Measurements from ENCODE around the gene CLPSL2.
"Not testable (repeated sequence)": the region's sequence is repeated elsewhere in the genome, so short reads cannot be mapped to it uniquely, and the experiment has no call there.

The CLPSL2 gene, protein sequence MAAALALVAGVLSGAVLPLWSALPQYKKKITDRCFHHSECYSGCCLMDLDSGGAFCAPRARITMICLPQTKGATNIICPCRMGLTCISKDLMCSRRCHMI

DNA sequence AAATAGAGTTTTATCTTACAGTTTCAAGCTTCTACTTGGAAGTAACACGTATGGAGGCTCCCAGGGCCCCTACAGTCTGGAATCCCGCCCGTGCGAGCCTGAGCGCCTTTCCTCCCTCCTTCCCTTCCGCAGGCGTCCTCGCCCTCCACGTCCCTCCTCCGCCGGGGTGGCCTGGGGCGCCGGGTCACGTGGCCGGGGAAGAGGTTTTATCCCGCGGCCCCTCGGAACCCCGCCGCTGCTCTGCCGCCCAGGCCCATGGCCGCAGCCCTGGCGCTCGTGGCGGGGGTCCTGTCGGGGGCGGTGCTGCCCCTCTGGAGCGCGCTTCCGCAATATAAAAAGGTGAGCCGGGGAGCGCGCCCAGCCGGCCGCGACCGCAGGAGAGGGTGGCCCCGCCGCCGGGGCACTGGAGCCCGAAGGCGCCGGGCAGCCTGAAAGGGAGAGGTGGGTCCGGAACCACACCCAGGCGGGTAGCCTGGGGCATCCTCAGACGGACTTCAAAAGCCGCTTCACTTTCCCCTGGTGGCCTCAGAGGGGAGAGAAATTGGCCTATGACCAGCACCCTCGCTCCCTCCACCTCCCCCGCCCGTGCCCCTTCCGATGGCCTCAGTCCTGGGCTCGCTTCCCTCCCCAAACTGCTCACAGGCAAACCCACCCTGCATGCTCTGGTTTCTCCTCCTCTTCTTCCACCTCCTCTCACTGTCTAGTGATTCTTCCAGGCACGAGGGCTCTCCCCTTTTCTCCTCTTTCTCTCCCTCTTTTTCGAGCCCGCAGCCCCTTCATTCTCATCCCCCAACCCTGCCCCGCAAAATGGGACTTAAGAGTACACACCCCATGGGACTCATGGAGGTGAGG is at the start of gene CLPSL2:
Gene CLPSL2, plus strand, starts transcription at position 235 of the 852 bp plus-strand sequence. Its CDS starts 21 bp downstream, at position 256.
- DNase-seq = peak; percentile 70

DNA sequence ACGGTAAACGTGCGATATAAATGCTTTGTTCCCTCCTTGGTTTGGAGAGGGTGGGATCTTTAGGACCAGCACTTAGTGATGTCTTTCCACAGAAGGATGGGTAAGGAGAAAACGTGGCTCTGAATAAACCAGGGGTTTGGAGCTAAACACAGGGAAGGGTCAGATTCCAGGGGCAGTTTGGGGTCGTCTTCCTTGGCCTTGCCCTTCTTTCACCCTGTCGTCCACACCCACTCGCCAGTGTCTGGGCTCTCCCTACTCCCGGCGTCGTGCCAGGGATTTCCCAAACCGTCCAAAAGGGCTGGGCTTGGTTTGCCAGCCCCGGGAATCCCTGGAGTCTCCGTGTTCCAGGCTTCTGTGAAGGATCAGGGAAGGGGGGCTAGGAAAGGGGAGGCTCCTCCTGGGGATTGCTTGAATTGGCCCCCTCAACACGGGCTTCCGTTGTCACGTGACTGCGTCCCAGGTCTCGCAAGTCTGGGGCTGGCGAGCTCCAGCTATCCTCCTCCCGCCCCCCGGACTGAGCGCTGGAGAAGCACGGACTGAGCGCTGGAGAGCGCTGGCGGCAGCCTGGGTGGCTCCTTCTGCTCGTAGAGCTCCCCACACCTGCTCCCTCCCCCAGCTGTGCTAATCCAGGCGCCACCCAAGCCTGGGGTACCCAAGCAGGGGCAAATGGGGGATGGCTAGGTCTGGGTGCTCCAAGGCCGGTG is 49.0 kb upstream of the CLPSL2 start:
- DNase-seq = peak; percentile 89

DNA sequence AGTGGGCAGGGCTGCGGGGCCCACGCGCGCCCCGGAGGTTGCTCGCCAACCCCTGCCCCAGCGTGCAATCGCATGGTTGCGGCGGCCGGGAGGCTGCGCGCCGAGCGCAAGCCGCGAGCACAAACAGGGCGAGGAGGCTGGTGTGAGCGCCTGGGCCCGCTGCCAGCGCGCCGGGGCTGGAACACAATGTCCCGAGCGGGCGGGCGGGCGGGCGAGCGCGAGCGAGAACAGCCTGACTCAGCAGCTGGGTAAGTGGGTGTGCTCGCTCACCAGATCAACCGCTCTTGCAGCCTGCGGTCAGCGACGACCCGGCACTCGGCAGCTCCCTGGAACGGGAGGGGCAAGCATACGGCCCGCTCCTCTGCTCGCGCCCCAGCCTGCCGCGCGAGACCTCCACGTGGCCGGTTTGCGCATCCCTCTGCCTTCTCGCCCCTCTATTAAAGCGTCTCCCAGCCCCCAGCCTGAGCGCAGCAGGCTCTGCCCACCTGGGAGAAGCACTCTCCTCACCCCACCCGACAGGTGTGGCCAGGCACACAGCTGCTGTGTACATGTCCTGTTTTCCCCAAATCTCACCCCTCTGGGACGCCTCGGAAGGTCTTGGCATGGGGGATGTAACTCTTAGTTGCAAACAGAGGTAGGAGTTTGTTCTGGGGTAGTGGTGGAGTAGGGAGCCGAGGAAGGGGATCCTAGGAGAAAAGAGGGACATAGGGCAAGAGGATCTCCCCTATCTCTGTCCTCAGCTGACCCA is 48.3 kb upstream of the CLPSL2 start:
- DNase-seq = no peak

DNA sequence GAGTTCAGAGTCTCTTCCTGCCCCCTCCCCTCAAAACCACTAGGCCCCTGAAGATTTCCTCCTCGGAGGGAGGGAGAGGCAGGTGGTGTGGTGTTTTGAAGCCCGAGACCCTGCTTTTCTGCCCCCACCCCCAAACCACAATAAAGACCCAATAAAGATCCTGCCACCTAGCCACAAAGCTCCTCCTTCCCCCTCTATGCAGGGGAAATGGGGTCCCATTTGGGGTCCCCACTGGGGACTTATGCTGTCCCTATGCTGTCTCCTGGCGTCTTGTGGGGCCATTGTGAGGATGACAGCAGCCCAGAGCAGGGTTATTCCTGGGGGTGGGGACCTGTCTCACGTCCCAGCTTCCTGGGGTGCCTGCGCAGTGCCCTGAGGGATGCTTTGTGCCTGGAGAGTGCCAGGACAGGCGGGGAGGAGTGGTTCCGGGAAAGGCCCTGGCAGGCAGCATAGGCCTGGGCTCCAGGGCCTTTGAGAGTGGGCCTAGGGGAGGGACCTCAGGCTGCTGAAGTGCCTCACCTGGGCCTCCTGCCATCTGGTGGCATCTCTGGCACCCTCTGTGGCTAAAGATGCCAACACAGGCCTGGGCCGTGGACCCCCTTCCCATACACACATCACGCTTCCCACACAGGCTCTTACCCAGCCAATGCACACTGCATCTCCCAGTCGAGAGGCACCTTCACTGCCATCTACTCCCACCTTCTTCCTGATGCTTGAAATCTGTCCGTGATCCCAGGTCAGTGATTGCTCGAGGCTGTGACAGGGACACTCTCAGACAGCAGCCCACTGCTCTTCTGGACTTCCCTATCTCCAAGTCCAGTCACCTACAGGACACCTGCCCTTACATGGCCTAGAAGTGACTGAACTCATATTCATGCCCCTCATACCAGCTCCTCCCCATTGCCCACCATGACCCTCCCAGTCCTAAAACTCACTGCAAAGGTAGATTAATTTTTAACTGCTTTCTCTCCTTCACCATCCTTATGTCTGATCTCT is 47.4 kb upstream of the CLPSL2 start:
- no peak for DNase-seq

DNA sequence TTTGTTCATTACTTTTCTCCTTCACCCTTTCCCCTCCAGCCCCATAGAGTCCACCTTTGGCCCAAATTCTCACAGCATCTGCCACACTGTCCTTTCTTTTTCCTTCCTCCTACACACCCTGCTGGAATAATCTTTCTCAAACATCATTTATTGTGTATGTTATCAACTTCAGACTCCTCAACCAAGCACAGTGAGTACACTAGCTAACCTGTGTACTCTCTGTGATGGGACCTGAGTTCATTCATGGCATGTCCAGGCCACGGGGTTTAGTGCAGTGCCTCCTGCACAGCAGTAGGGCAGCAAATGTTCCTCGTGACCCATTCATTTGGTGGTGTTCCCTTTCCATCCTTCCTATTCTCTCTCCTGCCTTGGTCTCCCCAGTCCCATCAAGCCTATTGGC is 46.7 kb upstream of the CLPSL2 start:
- no peak for DNase-seq

DNA sequence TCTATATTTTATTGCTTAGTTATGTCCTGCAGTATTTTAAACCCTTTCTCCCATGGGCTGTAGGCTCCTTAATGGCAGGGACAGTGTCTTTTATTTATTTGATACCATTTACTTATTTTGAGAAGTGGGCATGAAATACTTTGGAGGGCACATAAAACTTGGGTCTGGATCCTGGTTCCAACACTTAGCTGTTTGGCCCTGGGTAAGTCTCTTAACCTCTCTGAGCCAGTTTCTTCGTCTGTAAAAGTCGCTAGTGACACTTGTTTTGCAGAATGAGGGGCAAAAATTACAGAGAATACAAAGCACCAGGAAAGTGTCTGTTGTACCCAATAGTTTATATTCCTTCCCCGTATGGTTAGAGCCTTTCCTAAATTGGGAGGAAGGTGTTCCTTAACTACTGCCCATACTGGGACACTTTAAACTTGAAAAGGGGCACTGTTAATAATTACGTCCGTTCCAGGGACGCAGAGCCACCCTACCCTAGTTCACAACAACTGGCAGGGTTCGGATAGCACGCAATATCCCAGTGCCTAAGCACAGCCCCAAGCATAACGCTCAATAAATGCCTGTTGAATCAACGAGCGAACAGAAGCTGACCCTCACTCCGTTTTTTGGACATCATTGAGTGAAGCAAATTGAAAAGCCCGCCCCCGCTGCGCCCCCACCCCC is 45.5 kb upstream of the CLPSL2 start:
- DNase-seq = no peak

DNA sequence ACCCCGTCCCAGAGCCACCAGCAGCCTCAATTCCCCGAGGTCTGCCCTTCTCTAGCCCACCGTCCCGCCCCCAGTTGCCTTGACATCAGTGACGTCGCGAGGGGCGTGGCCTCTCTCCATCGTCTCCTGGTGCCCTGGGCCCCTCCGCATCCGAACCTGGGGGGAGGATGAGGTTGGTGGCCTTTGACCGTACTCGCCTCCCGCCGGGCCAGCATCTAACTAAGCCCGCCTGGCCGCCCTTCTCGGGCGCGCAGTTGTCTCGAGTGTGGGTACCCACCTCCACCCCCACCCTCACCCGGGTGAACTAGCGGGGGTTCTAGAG is 45.0 kb upstream of the CLPSL2 start:
- DNase-seq = peak; percentile 94

DNA sequence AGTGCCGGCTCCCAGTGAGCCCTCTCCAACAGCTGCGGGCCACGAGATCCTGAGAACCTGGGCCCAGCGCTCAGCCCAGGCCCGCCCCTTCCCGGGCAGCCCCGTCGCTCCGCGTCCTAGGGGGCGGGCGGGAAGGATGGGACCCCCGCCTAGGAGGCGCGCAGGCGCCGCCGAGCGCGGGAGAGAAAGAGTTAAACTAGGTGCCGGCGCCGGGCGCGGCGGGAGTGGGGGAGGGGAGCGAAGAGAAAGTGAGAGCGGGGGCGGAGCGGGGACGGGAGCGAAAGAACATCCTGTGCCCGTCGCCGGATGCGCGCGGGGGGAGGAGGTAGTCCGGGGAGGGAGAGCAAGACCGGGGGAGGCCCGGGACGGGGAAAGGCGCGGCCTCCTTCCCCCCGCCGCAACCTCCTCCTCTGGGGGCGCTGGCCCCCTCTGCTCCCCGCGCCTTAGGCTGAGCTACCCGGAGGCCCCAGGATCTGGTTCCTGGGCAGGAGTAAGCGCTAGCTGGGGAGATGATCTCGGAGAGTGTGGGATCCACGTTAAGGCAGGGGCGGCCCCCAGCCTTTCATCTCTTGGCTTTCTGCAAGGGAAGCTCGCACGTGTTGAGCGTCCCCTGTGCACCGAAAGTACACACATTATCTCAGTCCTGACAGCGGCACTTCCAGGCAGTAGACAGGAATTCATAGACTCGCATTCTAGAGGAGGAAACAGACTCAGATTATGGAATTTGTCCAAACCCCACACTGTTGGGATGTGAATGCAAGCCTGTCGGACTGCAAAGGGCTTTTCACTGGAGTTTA is 44.5 kb upstream of the CLPSL2 start:
- peak; percentile 79 for DNase-seq

DNA sequence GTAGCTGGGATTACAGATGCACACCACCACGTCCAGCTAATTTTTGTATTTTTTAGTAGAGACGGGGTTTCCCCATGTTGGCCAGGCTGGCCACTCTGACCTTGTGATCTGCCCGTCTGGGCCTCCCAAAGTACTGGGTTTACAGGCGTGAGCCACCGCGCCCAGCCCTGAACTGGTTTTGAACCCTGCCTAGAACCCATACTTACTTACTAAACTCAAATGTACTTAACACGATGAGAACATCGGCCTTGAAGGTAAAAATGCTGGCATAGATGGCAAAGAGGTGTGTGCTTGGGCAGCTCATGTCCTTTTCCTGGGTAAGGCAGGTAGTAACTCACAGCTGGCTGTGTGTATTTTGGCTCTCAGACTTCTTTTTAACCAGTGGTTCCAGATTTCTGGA is 42.8 kb upstream of the CLPSL2 start:
- no peak for DNase-seq

DNA sequence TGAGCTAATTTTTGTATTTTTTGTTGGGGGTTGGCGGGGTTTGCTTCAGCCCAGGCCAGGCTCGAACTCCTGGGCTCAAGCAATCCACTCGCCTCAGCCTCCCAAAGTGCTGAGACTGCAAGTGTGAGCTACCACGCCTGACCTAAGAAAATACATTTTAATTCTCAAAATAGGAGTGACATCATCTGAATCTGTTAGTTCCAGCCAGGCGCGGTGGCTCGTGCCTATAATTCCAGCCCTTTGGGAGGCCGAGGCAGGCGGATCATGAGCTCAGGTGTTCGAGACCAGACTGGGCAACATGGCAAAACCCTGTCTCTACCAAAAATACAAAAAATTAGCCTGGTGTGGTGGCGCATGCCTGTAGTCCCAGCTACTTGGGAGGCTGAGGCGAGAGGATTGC is 42.1 kb upstream of the CLPSL2 start:
- not testable (repeated sequence) for DNase-seq

DNA sequence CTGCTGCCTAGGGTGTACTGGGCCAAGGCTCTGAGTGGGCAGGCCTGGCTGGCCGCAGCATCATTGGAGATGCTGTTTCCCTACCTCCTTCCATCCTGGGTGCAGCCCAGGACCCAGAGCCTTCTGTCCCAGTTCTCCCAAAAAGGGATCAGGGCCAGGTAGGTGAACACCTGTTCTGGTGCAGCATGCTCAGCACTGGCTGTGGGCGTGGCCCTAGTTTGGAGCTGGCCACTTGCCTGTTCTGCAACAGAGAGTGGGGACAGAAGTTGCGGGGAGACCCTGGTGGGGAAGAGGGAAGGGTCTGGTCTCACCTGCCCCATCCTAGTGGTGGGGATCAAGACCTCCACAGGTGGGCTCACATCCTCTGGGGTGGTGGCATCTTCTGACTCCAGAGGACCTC is 40.9 kb upstream of the CLPSL2 start:
- no peak for DNase-seq

DNA sequence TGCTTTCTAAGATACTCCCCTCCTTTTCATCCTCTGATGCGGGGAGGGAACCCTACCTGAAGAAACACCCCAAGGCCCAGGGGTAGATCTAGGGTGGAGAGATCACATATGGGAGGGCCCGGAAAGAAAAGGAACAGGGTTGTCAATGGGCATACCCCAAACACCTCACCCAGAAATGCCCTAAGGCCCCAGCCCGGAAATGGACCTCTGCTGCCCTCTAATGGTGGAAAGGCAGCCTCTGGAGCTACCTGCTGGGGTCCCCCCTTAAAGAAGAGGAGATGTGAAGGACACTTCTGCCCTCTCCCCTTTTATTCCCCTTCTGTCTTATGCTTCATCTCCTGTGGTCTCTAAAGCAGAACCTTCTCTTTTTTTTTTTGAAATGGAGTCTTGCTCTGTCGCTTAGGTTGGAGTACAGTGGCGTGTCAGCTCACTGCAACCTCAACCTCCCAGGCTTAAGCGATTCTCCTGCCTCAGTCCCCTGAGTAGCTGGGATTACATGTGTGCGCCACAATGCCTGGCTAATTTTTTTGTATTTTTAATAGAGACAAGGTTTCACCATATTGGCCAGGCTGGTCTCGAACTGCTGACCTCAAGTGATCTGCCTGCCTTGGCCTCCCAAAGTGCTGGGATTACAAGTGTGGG is 40.0 kb upstream of the CLPSL2 start:
- DNase-seq = peak; percentile 82

DNA sequence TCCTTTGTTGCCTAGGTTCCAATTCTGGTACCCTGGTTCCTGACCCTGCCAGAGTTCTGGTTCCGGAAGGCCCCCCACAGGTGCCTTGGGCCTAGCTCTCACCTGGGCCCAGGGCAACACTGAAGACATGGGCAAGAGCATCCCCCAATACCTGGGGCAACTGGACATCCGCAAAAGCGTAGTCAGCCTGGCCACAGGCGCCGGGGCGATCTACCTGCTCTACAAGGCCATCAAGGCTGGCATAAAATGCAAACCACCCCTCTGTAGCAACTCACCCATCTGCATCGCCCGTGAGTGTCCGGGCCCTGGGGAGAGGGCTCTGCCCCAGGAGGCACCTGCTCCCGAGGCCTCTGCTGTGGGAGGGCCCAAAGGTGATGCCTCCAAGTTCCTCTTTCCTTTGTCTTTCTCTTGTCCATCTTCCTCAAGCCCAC is 39.4 kb upstream of the CLPSL2 start, which contains the start of gene ARMC12:
Gene ARMC12, plus strand, starts transcription at position 51 of the 431 bp plus-strand sequence. Its CDS starts 77 bp downstream, at position 128.
- DNase-seq = no peak

DNA sequence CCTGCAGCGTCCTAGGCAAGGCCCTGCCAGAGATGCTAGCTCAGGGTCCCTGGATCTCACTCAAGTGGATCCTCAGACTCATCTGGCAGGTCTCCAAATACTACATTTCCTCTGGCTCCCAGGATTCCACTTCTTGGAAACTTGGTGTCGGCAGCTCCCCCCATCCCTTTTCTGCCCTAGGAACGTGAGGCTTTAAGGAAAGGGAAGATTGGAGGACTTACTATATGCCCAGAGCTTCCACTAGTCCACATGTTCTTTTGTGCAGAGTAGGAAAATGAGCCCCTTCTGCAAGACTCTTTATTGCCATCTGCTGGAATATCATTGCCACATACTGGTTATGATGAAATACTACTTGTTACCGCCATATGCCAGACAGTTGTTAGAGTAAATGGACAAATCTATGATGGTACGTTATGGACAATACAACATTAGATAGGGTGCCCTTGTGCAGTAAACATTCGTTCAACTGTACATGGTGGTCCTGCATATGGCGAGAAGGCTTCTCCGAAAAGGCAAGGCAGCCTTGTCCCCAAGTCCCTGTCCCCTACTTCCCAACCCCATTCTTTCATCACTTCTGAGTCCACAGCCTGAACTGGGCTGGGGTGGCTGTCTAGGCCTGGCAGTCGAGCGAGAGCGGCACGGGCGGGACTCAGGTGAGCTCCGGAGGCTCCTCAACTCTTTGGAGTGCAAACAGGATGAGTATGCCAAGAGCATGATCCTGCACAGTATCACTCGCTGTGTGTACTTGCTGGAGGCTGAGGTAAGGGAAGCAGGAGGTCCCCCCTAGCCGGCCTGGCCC is 38.8 kb upstream of the CLPSL2 start:
- DNase-seq = peak; percentile 71

DNA sequence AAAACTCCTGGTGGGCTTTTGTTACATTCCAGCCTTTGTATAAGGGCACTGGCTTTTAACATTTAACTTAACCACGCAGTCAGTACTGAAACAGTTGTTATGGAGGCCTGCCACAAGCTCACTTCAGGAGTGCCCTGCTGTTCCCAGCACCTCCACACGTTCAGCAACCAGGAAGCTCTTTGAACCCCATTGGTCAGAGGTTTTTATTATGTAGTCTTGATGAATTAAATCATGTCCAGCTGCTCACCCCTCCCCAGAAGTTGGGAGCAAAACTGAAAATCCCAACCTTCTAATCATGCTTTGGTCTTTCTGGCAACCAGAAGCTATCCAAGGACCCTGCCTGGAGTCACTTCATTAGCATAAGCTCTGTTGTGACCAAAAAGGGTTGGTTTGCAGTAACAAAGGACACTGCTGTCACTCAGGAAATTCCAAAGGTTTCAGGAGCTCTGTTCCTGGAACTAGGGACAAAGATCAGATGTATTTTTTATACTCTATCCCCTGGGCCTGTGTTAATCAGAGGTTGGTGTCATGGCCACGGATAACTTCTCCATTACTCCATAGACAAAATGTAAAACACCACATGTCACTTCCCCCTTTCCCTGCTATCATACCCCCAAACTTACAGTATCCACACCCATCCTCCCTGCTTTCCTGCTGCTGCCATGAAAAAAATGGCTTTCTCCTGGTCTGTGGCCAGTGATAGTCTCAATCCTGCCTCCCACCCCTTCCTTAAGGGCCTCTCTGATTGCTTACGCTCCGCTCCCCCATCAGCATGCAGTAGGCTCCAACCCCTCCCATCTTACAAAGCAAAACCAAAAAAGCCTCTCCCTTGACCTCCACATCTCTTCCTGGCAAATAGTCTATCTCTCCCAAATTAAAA is 36.5 kb upstream of the CLPSL2 start:
- DNase-seq = no peak

DNA sequence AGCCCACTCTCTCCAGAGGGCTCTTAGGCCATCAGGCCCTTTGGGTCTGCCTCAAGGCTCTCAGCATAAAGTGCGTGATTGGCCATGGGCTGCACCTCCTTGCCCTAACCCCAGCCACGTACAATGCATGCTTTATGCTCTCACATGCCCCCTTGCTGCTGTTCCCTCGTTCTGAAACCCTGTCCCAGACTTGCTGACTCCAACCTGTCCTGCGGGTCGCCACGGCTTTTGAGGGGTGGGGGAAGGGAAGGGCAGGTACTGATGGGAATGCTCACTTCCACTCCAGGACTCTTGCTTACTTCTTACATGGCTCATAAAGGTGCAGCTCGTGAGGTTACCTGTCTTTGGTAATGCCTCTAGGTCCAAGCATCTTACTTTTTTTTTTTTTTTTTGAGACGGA is 33.6 kb upstream of the CLPSL2 start:
- DNase-seq = no peak

DNA sequence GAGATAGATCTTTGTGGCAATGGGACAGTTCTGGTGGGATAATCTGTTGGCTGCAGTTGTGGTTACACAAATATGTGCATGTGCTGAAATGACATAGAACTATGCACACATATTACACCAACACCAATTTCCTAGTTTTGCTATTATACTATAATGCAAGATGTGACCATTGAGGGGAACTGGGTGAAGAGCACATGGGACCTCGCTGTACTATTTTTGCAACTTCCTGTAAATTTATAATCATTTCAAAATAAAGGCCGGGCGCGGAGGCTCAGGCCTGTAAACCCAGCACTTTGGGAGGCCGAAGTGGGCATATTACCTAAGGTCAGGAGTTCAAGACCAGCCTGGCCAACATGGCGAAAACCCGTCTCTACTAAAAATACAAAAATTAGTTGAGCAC is 30.9 kb upstream of the CLPSL2 start:
- DNase-seq = no peak

DNA sequence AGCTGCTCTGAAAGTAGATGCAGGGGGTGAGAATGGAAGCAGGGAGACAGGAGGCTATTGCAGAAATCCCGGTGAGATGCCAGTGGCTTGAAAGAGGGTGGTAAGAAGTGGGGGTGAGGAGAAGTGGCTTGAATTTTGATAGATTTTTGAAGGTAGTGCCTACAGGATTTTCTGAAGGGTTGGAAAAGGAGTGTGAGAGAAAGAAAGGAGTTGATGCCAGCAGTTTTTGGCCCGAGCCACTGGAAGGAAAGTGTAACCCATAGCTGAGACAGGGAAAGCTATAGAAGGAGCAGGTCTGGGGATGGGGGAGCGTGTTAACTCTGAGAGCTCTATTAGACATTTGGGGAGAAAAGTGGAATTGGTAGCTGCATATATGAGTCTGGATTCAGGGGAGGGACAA is 29.9 kb upstream of the CLPSL2 start:
- no peak for DNase-seq

Measured in retina (tissue), 1 donor.